Hepatocyte (in vitro differentiated cells): Measurements from ENCODE around the gene EEFSEC. TPM values are rescaled to one million over a fixed set of nuclear protein-coding genes. Genes with fewer than 3 reads are reported as not detected.

Source experiments
- DNase-seq: peaks from one replicate; pipeline ENCODE4 v3.0.0-alpha.2; 2016; ENCODE audit warnings: low spot score
- H2AFZ ChIP-seq: fragments of 200-600 bp; sonication (generic); 2 replicates; pipeline ENCODE4 v1.6.0; 2016; ENCODE audit warnings: antibody characterized with exemption, mild to moderate bottlenecking
- H3K27ac ChIP-seq: fragments of 200-600 bp; sonication (generic); 2 replicates; pipeline ENCODE4 v1.5.1; 2016; ENCODE audit warnings: mild to moderate bottlenecking
- H3K27me3 ChIP-seq: fragments of 200-600 bp; sonication (generic); 2 replicates; pipeline ENCODE4 v1.6.1; 2016
- H3K36me3 ChIP-seq: fragments of 200-600 bp; sonication (generic); replicated peaks from 2 replicates; pipeline ENCODE4 v1.5.1; 2016; ENCODE audit warnings: low read depth; ENCODE audit not compliant: insufficient read depth
- H3K4me1 ChIP-seq: fragments of 200-600 bp; sonication (generic); 2 replicates; pipeline ENCODE4 v1.5.1; 2016; ENCODE audit warnings: mild to moderate bottlenecking, moderate library complexity; ENCODE audit not compliant: insufficient read depth
- H3K4me2 ChIP-seq: fragments of 200-600 bp; sonication (generic); 2 replicates; pipeline ENCODE4 v1.6.0; 2016
- H3K4me3 ChIP-seq: fragments of 200-600 bp; sonication (generic); 2 replicates; pipeline ENCODE4 v1.5.1; 2016; ENCODE audit warnings: mild to moderate bottlenecking
- H3K79me2 ChIP-seq: fragments of 200-600 bp; sonication (generic); 2 replicates; pipeline ENCODE4 v1.6.0; 2017; ENCODE audit warnings: mild to moderate bottlenecking
- H3K9me2 ChIP-seq: fragments of 200-600 bp; sonication (generic); replicated peaks from 2 replicates; pipeline ENCODE4 v1.6.0; 2017; ENCODE audit warnings: mild to moderate bottlenecking; ENCODE audit not compliant: insufficient read depth
- H3K9me3 ChIP-seq: fragments of 200-600 bp; sonication (generic); 2 replicates; pipeline ENCODE4 v1.5.1; 2016; ENCODE audit warnings: low read depth, mild to moderate bottlenecking
- H4K20me1 ChIP-seq: fragments of 200-600 bp; sonication (generic); 2 replicates; pipeline ENCODE4 v1.6.0; 2016; ENCODE audit warnings: mild to moderate bottlenecking; ENCODE audit not compliant: insufficient read depth, poor library complexity, severe bottlenecking
- CTCF ChIP-seq: fragments of 200-600 bp; sonication (generic); IDR thresholded peaks from 2 replicates; pipeline ENCODE4 v1.5.1; 2016; ENCODE audit warnings: antibody characterized with exemption, mild to moderate bottlenecking; ENCODE audit not compliant: poor library complexity
- EZH2 ChIP-seq: fragments of 200-600 bp; sonication (generic); IDR thresholded peaks from 2 replicates; pipeline ENCODE4 v1.6.1; 2016; ENCODE audit warnings: antibody characterized with exemption, mild to moderate bottlenecking, borderline replicate concordance
- EZH2phosphoT487 ChIP-seq: fragments of 200-600 bp; sonication (generic); IDR thresholded peaks from one replicate; pipeline ENCODE4 v1.6.1; 2018; ENCODE audit warnings: antibody characterized with exemption, mild to moderate bottlenecking, low read depth, moderate library complexity; ENCODE audit not compliant: unreplicated experiment, severe bottlenecking
- WGBS: methylation state at CpG from one replicate; pipeline ENCODE4 v1.1.6; 2016; ENCODE audit warnings: low lambda C conversion rate; ENCODE audit errors: missing lambda C conversion rate; 5-methylcytosine and 5-hydroxymethylcytosine counted together
- polyA plus RNA-seq: library from polyadenylated mRNA; unstranded; fragments of >200 nt; fragmentation: Nextera tagmentation; extraction: Ambion mirVana; gene quantifications from 2 replicates; pipeline ENCODE4 v1.2.1, GENCODE V29; 2016
- total RNA-seq: library from RNA; depleted of rRNA; stranded (reverse); fragments of >200 nt; gene quantifications from 2 replicates; pipeline ENCODE4 v1.2.3, GENCODE V29; 2014

The EEFSEC gene
- total and polyA plus RNA-seq, 2 experiments from 2014 or later: 9.8 to 17.5 TPM

- WGBS: 100% methylated on average over 1 of the region's 1 CpG
- H3K36me3 ChIP-seq: no peaks in the 10 kb centered on the region
- no peak for DNase-seq
- H2AFZ ChIP-seq: no peak overlapping the region
- H3K4me3 ChIP-seq: no peak overlapping the region
- H3K9me3 ChIP-seq: no peaks in the 10 kb centered on the region
- H3K4me2 ChIP-seq: no peak overlapping the region
- TF ChIP-seq EZH2: no peak
- no peak for TF ChIP-seq EZH2phosphoT487
- TF ChIP-seq CTCF: no peak
- no peaks in the 10 kb centered on the region for H3K27me3 ChIP-seq
- H3K27ac ChIP-seq: no peak overlapping the region
- H3K4me1 ChIP-seq: no peaks in the 10 kb centered on the region
- H3K79me2 ChIP-seq: no peaks in the 10 kb centered on the region
- H3K9me2 ChIP-seq: no peaks in the 10 kb centered on the region
- no peaks in the 10 kb centered on the region for H4K20me1 ChIP-seq
Observed at GRCh38 chr3:128445357-128445756, 292.1 kb downstream of the EEFSEC start.

GRCh38 chr3:128446821-128447220 lies 293.5 kb downstream of the EEFSEC start:
- TF ChIP-seq EZH2phosphoT487 (no peak), EZH2 (no peak), CTCF (no peak)
- H3K36me3 ChIP-seq: no peaks in the 10 kb centered on the region
- H3K9me3 ChIP-seq: no peaks in the 10 kb centered on the region
- H3K9me2 ChIP-seq: no peaks in the 10 kb centered on the region
- H3K4me2 ChIP-seq: no peak overlapping the region
- no peak overlapping the region for H3K27ac ChIP-seq
- no peaks in the 10 kb centered on the region for H3K4me1 ChIP-seq
- H3K4me3 ChIP-seq: no peak overlapping the region
- WGBS: 100% methylated on average over 1 of the region's 1 CpG
- H4K20me1 ChIP-seq: no peaks in the 10 kb centered on the region
- H3K27me3 ChIP-seq: no peaks in the 10 kb centered on the region
- H2AFZ ChIP-seq: no peak overlapping the region
- no peak for DNase-seq
- no peaks in the 10 kb centered on the region for H3K79me2 ChIP-seq

GRCh38 chr3:128447561-128448013 lies 294.3 kb downstream of the EEFSEC start:
- no peaks in the 10 kb centered on the region for H3K36me3 ChIP-seq
- 98% methylated on average over 3 of the region's 3 CpGs for WGBS
- H3K4me3 ChIP-seq: no peak overlapping the region
- DNase-seq: no peak
- H3K27ac ChIP-seq: no peak overlapping the region
- no peaks in the 10 kb centered on the region for H3K27me3 ChIP-seq
- H3K9me2 ChIP-seq: no peaks in the 10 kb centered on the region
- no peaks in the 10 kb centered on the region for H3K4me1 ChIP-seq
- TF ChIP-seq EZH2phosphoT487: no peak
- TF ChIP-seq CTCF: no peak
- TF ChIP-seq EZH2: no peak
- no peak overlapping the region for H3K4me2 ChIP-seq
- no peak overlapping the region for H2AFZ ChIP-seq
- no peaks in the 10 kb centered on the region for H3K79me2 ChIP-seq
- no peaks in the 10 kb centered on the region for H4K20me1 ChIP-seq
- no peaks in the 10 kb centered on the region for H3K9me3 ChIP-seq

- Histone ChIP-seq H3K79me2 (no peaks in the 10 kb centered on the region), H3K4me3 (no peak overlapping the region), H3K4me1 (no peaks in the 10 kb centered on the region), H2AFZ (no peak overlapping the region), H3K36me3 (no peaks in the 10 kb centered on the region), H3K27me3 (no peaks in the 10 kb centered on the region), H4K20me1 (no peaks in the 10 kb centered on the region), H3K27ac (no peak overlapping the region), H3K4me2 (no peak overlapping the region), H3K9me2 (no peaks in the 10 kb centered on the region), H3K9me3 (no peaks in the 10 kb centered on the region)
- no peak for DNase-seq
- 81% methylated on average over 6 of the region's 6 CpGs for WGBS
- no peak for TF ChIP-seq EZH2phosphoT487
- TF ChIP-seq CTCF: no peak
- TF ChIP-seq EZH2: no peak
Observed at GRCh38 chr3:128448491-128448890, 295.2 kb downstream of the EEFSEC start.
